Thoracic aorta (tissue), 2 donors: ENCODE measurements around the gene GPR63. TPM values are rescaled to one million over a fixed set of nuclear protein-coding genes. Genes with fewer than 3 reads are reported as not detected.

Experiments used
- ATAC-seq: fragments of 150-250 bp; one replicate; pipeline ENCODE4 v1.8.0; 2017; ENCODE audit warnings: low read depth; ENCODE audit not compliant: insufficient number of reproducible peaks, low FRiP score
- DNase-seq: peaks from one replicate; pipeline ENCODE4 v3.0.0-alpha.2; 2020; ENCODE audit warnings: low spot score
- H3K27ac ChIP-seq, 2 donors: fragments of 200-600 bp; sonication (generic); 1 replicate in 1 of 2; 2 replicates in 1 of 2; pipeline ENCODE4 v1.5.1; 2016; ENCODE audit warnings: mild to moderate bottlenecking in 2 of 2, moderate library complexity in 2 of 2
- H3K27me3 ChIP-seq: fragments of 200-600 bp; sonication (generic); replicated peaks from 2 replicates; pipeline ENCODE4 v1.6.0; 2016; ENCODE audit warnings: mild to moderate bottlenecking; ENCODE audit not compliant: insufficient read depth
- H3K36me3 ChIP-seq: fragments of 200-600 bp; sonication (generic); one replicate; pipeline ENCODE4 v1.5.1; 2016
- H3K4me1 ChIP-seq, 2 donors: fragments of 200-600 bp; sonication (generic); 1 replicate in 1 of 2; 2 replicates in 1 of 2; pipeline versions ENCODE4 v1.5.1 to v1.6.0; 2016; ENCODE audit warnings: low read depth in 2 of 2, mild to moderate bottlenecking in 1 of 2; ENCODE audit not compliant: control insufficient read depth in 1 of 2
- H3K4me3 ChIP-seq: fragments of 200-600 bp; sonication (generic); 2 replicates; pipeline ENCODE4 v1.5.1; 2016; ENCODE audit warnings: mild to moderate bottlenecking
- H3K9me3 ChIP-seq: fragments of 200-600 bp; sonication (generic); 2 replicates; pipeline ENCODE4 v1.5.1; 2016
- total RNA-seq, 2 donors: library from RNA; depleted of rRNA; stranded (reverse); fragments of >200 nt; gene quantifications; one replicate each; pipeline versions ENCODE4 v1.1.0 to v1.2.3, GENCODE V29; 2016
- TF ChIP-seq, protein P1 (sequence below): fragments of 200-600 bp; sonication (generic); IDR thresholded peaks from one replicate; pipeline ENCODE4 v1.5.1; 2019; ENCODE audit warnings: antibody characterized with exemption

GPR63 gene
- total RNA-seq, 2 donors from 2014 or later, result 0.99 to 3.4 TPM

- Histone ChIP-seq H3K36me3 (no peaks in the 10 kb centered on the region), H3K27me3 (no peaks in the 10 kb centered on the region), H3K27ac (no peak overlapping the region), H3K9me3 (no peaks in the 10 kb centered on the region), H3K4me1 (peaks cover 0 to 19% of the 10 kb centered on the region in 2 donors), H3K4me3 (no peak overlapping the region)
- ATAC-seq (no peak), DNase-seq (no peak)
- TF ChIP-seq, protein P1, sequence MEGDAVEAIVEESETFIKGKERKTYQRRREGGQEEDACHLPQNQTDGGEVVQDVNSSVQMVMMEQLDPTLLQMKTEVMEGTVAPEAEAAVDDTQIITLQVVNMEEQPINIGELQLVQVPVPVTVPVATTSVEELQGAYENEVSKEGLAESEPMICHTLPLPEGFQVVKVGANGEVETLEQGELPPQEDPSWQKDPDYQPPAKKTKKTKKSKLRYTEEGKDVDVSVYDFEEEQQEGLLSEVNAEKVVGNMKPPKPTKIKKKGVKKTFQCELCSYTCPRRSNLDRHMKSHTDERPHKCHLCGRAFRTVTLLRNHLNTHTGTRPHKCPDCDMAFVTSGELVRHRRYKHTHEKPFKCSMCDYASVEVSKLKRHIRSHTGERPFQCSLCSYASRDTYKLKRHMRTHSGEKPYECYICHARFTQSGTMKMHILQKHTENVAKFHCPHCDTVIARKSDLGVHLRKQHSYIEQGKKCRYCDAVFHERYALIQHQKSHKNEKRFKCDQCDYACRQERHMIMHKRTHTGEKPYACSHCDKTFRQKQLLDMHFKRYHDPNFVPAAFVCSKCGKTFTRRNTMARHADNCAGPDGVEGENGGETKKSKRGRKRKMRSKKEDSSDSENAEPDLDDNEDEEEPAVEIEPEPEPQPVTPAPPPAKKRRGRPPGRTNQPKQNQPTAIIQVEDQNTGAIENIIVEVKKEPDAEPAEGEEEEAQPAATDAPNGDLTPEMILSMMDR, result no peak
These were observed 50.9 kb downstream of the GPR63 start for GRCh38 chr6:96786336-96786735.

DNA sequence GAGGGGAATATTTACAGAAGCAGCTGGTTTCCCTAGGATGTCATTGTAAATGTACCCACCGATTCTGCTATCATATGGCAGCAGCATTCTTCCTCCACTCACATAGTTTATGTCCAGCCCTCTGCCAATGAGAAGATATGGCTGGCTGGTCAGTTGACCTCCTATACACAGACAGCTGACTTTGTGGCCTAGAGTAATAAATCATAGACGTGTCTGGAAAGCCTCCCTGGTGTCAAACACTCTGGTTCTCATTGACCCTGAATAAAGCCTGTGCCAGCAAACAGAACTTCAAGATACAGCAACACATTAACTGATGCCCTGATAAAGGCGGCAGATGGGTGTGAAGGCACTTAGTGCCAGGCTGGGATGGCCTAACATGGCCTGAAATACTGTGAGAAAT lies 52.6 kb downstream of the GPR63 start:
- Histone ChIP-seq H3K27me3 (no peaks in the 10 kb centered on the region), H3K9me3 (no peaks in the 10 kb centered on the region), H3K4me3 (no peak overlapping the region), H3K4me1 (peaks cover 0 to 14% of the 10 kb centered on the region in 2 donors), H3K36me3 (no peaks in the 10 kb centered on the region), H3K27ac (no peak overlapping the region)
- ATAC-seq, result no peak
- TF ChIP-seq, protein P1, result no peak
- no peak for DNase-seq

GRCh38 chr6:96783307-96783706 lies 54.0 kb downstream of the GPR63 start:
- Histone ChIP-seq H3K9me3 (no peaks in the 10 kb centered on the region), H3K27ac (no peak overlapping the region), H3K4me3 (no peak overlapping the region), H3K27me3 (no peaks in the 10 kb centered on the region), H3K4me1 (peaks cover 0 to under 1% of the 10 kb centered on the region in 2 donors), H3K36me3 (no peaks in the 10 kb centered on the region)
- DNase-seq (no peak), ATAC-seq (no peak)
- TF ChIP-seq, protein P1, result no peak

DNA sequence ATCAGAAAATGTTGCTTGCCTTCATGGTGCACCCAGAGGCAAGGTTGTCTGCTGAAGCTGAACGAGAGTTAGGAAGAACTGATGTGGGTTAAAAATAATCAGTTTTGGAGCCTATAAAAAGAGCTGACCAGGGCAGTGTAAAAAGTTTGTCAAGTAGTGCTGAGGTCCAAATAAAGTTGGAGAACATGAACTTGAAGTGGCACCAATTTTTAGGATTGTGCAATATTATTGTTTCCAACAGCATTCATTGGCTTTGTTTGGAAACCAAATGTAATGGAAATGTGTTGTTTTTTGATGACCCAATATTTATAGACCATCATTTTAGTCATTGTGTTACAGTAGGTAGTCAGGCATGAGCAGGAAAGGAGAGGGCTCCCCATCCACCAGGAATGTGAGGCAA lies 55.7 kb downstream of the GPR63 start:
- Histone ChIP-seq H3K4me3 (no peak overlapping the region), H3K36me3 (no peaks in the 10 kb centered on the region), H3K9me3 (no peaks in the 10 kb centered on the region), H3K27ac (no peak overlapping the region), H3K27me3 (no peaks in the 10 kb centered on the region), H3K4me1 (no peaks in the 10 kb centered on the region)
- TF ChIP-seq, protein P1, result no peak
- ATAC-seq (no peak), DNase-seq (no peak)

- Histone ChIP-seq H3K4me3 (no peak overlapping the region), H3K27me3 (no peaks in the 10 kb centered on the region), H3K9me3 (no peaks in the 10 kb centered on the region), H3K27ac (no peak overlapping the region), H3K36me3 (no peaks in the 10 kb centered on the region), H3K4me1 (no peaks in the 10 kb centered on the region)
- no peak for DNase-seq
- ATAC-seq, result no peak
- TF ChIP-seq, protein P1, result no peak
These were observed 60.2 kb downstream of the GPR63 start for GRCh38 chr6:96777113-96777512.
